ENCODE results near the gene C3orf20.

DNA sequence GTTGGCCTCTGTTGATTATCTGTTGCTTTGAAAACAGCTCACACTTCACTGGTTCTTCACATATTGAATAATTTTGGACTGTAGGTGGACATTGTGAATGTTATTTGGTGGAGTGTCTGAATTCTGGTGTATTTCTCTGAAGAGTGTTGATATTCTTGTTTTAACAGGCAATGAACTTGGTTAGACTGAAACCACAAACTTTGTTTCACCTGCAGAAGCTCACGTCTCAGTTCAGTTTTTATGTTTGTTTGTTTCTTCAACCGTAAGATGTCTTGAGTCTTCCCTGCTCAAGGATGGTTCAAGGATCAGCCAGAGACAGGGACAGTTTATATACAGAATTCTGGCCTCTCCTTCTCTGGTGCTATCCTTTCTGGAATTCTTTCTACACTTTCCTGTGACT is 43.6 kb downstream of the C3orf20 start:
- TF ChIP-seq ZFP30 (CRISPR knock-in tag; IDR thresholded peaks at IDR 0.05) (no peak), RARB (CRISPR knock-in tag; IDR thresholded peaks at IDR 0.05) (no peak), ZFP3 (CRISPR knock-in tag; IDR thresholded peaks at IDR 0.05) (no peak)
- TF ChIP-seq, protein P1, sequence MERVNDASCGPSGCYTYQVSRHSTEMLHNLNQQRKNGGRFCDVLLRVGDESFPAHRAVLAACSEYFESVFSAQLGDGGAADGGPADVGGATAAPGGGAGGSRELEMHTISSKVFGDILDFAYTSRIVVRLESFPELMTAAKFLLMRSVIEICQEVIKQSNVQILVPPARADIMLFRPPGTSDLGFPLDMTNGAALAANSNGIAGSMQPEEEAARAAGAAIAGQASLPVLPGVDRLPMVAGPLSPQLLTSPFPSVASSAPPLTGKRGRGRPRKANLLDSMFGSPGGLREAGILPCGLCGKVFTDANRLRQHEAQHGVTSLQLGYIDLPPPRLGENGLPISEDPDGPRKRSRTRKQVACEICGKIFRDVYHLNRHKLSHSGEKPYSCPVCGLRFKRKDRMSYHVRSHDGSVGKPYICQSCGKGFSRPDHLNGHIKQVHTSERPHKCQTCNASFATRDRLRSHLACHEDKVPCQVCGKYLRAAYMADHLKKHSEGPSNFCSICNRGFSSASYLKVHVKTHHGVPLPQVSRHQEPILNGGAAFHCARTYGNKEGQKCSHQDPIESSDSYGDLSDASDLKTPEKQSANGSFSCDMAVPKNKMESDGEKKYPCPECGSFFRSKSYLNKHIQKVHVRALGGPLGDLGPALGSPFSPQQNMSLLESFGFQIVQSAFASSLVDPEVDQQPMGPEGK (CRISPR knock-in tag; IDR thresholded peaks at IDR 0.05; ENCODE audit: borderline replicate concordance): no peak
- TF ChIP-seq, protein P2, sequence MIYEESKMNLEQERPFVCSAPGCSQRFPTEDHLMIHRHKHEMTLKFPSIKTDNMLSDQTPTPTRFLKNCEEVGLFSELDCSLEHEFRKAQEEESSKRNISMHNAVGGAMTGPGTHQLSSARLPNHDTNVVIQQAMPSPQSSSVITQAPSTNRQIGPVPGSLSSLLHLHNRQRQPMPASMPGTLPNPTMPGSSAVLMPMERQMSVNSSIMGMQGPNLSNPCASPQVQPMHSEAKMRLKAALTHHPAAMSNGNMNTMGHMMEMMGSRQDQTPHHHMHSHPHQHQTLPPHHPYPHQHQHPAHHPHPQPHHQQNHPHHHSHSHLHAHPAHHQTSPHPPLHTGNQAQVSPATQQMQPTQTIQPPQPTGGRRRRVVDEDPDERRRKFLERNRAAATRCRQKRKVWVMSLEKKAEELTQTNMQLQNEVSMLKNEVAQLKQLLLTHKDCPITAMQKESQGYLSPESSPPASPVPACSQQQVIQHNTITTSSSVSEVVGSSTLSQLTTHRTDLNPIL (CRISPR knock-in tag; IDR thresholded peaks at IDR 0.05; ENCODE audit: low read depth): no peak
